Glutamatergic neuron (in vitro differentiated cells): ENCODE data around the gene DPP3. TPM values are rescaled to one million over a fixed set of nuclear protein-coding genes. Genes with fewer than 3 reads are reported as not detected.

Experiments
- DNase-seq: peaks from one replicate; pipeline ENCODE4 v3.0.0; 2022
- H3K27ac Mint-ChIP-seq: one replicate; pipeline ENCODE4 v1.8.0; 2020; ENCODE audit warnings: mild to moderate bottlenecking, mixed read lengths, inconsistent platforms; ENCODE audit not compliant: unreplicated experiment
- H3K27me3 Mint-ChIP-seq: one replicate; pipeline ENCODE4 v1.8.0; 2020; ENCODE audit warnings: mild to moderate bottlenecking, moderate library complexity, mixed read lengths, inconsistent platforms; ENCODE audit not compliant: unreplicated experiment
- H3K36me3 Mint-ChIP-seq: one replicate; pipeline ENCODE4 v1.8.0; 2020; ENCODE audit warnings: mild to moderate bottlenecking, mixed read lengths, inconsistent platforms; ENCODE audit not compliant: unreplicated experiment
- H3K4me1 Mint-ChIP-seq: one replicate; pipeline ENCODE4 v1.8.0; 2020; ENCODE audit warnings: mild to moderate bottlenecking, low read depth, mixed read lengths, inconsistent platforms; ENCODE audit not compliant: unreplicated experiment
- H3K4me3 Mint-ChIP-seq: one replicate; pipeline ENCODE4 v1.8.0; 2020; ENCODE audit warnings: mild to moderate bottlenecking, mixed read lengths, inconsistent platforms; ENCODE audit not compliant: unreplicated experiment
- H3K9me3 Mint-ChIP-seq: one replicate; pipeline ENCODE4 v1.8.0; 2020; ENCODE audit warnings: mild to moderate bottlenecking, moderate library complexity, mixed read lengths, inconsistent platforms; ENCODE audit not compliant: unreplicated experiment
- total RNA-seq: library from RNA; stranded (reverse); fragmentation: NEBNext Ultra II Directional; extraction: Animal tissue kit (Norgen Biotek cat#: 25700); gene quantifications from one replicate; pipeline ENCODE4 v1.2.1, GENCODE V29; 2021; ENCODE audit not compliant: unreplicated experiment
- TF ChIP-seq, protein P1 (sequence below): fragments of 200-600 bp; sonication (generic); IDR thresholded peaks from one replicate; pipeline ENCODE4 v1.5.0; 2021; ENCODE audit not compliant: partially characterized antibody, unreplicated experiment

DPP3 gene
- total RNA-seq, 1 donor from 2014 or later: 72.0 TPM

GRCh38 chr11:66546368-66546965, 66.2 kb downstream of the DPP3 start, which contains the start of gene ACTN3:
TSS of gene ACTN3 (plus strand) at chr11:66546903. CDS start at chr11:66546938, 35 bp downstream.
- Mint-ChIP-seq H3K9me3 (peaks cover 11% of the 10 kb centered on the region), H3K27ac (peak within 1 kb of the TSS; percentile 68), H3K36me3 (peaks cover 4% of the 10 kb centered on the region), H3K4me3 (peak within 1 kb of the TSS; percentile 71), H3K27me3 (peaks cover 11% of the 10 kb centered on the region), H3K4me1 (peaks cover 29% of the 10 kb centered on the region)
- TF ChIP-seq, protein P1, sequence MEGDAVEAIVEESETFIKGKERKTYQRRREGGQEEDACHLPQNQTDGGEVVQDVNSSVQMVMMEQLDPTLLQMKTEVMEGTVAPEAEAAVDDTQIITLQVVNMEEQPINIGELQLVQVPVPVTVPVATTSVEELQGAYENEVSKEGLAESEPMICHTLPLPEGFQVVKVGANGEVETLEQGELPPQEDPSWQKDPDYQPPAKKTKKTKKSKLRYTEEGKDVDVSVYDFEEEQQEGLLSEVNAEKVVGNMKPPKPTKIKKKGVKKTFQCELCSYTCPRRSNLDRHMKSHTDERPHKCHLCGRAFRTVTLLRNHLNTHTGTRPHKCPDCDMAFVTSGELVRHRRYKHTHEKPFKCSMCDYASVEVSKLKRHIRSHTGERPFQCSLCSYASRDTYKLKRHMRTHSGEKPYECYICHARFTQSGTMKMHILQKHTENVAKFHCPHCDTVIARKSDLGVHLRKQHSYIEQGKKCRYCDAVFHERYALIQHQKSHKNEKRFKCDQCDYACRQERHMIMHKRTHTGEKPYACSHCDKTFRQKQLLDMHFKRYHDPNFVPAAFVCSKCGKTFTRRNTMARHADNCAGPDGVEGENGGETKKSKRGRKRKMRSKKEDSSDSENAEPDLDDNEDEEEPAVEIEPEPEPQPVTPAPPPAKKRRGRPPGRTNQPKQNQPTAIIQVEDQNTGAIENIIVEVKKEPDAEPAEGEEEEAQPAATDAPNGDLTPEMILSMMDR: no peak
- DNase-seq: peak; percentile 32

DNA sequence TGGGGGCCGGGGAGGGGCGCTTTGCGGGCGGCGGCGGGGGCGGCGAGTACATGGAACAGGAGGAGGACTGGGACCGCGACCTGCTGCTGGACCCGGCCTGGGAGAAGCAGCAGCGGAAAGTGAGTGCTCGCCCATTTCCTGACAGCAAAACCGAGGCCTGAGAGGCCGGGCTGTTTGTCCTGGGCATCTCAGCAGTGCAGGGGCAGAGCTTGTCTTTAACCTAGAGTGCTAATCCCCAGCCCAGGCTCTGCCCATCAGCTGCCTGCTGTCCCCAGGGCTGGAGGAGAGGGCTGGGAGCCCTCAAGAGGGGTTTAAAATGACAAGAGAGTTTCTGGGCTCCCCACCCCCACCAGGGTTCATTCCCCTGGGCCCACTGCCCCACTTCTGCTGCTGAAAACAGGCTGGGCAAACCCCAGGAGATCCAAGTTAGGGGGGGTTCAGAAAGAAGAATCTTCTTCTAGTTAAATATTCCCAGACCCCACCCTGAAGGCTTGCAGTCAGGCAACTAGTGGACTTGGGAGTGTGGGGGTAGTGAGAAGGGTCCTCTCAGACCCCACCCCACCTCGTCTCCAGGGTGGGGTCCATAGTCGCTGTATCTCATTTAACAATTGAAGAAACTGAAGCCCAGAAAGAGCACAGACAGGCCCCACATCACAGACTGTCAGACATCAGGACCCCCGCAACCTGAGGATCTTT, 66.9 kb downstream of the DPP3 start:
- Mint-ChIP-seq H3K27ac (peak overlapping the region; percentile 68), H3K36me3 (peaks cover 4% of the 10 kb centered on the region), H3K27me3 (peaks cover 11% of the 10 kb centered on the region), H3K4me3 (peak overlapping the region; percentile 71), H3K4me1 (peaks cover 29% of the 10 kb centered on the region), H3K9me3 (peaks cover 10% of the 10 kb centered on the region)
- DNase-seq: peak; percentile 57
- TF ChIP-seq, protein P1: no peak

- Mint-ChIP-seq H3K27ac (peak overlapping the region; percentile 68), H3K9me3 (peaks cover 9% of the 10 kb centered on the region), H3K36me3 (peaks cover 4% of the 10 kb centered on the region), H3K4me3 (peak overlapping the region; percentile 71), H3K27me3 (peaks cover 11% of the 10 kb centered on the region), H3K4me1 (peaks cover 27% of the 10 kb centered on the region)
- peak; percentile 32 for DNase-seq
- TF ChIP-seq, protein P1: no peak
Observed at GRCh38 chr11:66547662-66548009, 67.4 kb downstream of the DPP3 start.

DNA sequence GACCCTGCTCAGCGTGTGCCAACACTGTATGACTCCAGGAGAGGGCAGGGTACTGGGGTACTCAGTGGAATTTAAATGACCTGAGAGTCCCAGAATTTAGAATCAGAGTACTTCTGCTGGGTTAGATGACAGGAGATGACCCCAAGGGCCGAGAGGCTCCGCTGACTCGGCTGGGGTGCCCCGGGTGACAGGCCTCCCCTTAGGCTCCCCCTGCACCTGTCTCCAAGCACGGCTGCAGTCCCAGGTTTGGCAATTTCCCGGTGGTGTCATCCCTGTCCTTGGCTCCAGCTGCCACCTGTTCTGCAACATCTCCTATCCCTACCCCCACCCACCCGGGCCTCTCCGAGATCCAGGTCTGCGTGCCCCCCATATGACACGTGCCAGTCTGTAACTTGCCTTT, 67.8 kb downstream of the DPP3 start:
- peaks cover 4% of the 10 kb centered on the region for H3K36me3 Mint-ChIP-seq
- peaks cover 10% of the 10 kb centered on the region for H3K9me3 Mint-ChIP-seq
- peak; percentile 31 for DNase-seq
- TF ChIP-seq, protein P1: no peak
- peaks cover 11% of the 10 kb centered on the region for H3K27me3 Mint-ChIP-seq
- peak overlapping the region; percentile 56 for H3K27ac Mint-ChIP-seq
- H3K4me3 Mint-ChIP-seq: peak overlapping the region; percentile 58
- H3K4me1 Mint-ChIP-seq: peaks cover 27% of the 10 kb centered on the region
